PC-9 (cell line): ENCODE results near the gene MORC2.

Experiments
- EZH2 ChIP-seq: fragments of 200-600 bp; sonication (generic); IDR thresholded peaks from 2 replicates; pipeline ENCODE4 v1.8.0; 2017; ENCODE audit warnings: antibody characterized with exemption, low read depth
- TF ChIP-seq, protein P1 (sequence below): fragments of 200-600 bp; sonication (generic); conservative IDR thresholded peaks from 2 replicates; pipeline ENCODE4 v1.6.1; 2017; ENCODE audit warnings: mixed run types, antibody characterized with exemption, mild to moderate bottlenecking, moderate library complexity

DNA sequence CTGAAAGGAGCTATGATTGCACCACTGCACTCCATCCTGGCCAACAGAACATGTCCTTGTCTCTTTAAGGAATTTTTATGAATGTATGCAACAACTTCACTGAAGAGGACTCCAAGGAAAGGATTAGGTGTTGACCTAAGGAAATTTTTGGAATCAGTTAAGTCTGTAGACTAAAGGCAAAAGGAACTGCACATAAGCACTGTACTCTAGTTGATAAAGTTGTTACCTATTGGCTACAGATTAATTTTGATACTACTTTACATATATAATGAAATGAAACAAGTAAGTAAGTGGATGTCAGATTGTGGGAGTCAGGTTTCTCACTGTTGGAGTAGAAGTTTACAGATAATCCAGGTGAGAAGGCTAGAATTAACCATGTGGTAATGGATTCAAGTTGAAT is 37.0 kb upstream of the MORC2 start:
- TF ChIP-seq, protein P1, sequence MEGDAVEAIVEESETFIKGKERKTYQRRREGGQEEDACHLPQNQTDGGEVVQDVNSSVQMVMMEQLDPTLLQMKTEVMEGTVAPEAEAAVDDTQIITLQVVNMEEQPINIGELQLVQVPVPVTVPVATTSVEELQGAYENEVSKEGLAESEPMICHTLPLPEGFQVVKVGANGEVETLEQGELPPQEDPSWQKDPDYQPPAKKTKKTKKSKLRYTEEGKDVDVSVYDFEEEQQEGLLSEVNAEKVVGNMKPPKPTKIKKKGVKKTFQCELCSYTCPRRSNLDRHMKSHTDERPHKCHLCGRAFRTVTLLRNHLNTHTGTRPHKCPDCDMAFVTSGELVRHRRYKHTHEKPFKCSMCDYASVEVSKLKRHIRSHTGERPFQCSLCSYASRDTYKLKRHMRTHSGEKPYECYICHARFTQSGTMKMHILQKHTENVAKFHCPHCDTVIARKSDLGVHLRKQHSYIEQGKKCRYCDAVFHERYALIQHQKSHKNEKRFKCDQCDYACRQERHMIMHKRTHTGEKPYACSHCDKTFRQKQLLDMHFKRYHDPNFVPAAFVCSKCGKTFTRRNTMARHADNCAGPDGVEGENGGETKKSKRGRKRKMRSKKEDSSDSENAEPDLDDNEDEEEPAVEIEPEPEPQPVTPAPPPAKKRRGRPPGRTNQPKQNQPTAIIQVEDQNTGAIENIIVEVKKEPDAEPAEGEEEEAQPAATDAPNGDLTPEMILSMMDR: no peak
- TF ChIP-seq EZH2: no peak
